ENCODE data around the gene VRK1.

DNA sequence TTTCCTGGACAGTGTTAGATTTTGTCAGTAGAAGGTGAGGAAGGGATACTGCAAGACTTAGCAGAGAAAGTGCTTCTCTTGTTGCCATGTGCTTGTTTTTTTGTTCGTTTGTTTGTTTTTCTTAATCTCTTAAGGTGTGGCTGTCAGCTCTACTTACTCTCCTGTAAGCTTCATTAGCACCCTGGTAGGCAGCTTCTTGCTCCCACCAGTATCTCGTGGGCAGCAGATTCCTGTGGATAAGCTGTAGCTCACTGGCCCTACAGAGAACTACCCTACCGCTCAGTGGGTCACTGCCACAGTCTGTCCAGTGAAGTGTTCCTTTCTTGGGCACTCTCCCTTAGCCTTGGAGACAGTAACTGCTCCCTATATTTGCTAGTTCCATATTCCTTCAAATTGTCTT is 30.1 kb downstream of the VRK1 start:
- TF ChIP-seq ZNF8 (CRISPR knock-in tag; IDR thresholded peaks at IDR 0.05) (no peak), ISL1 (CRISPR knock-in tag; IDR thresholded peaks at IDR 0.05) (no peak)
- TF ChIP-seq, protein P1, sequence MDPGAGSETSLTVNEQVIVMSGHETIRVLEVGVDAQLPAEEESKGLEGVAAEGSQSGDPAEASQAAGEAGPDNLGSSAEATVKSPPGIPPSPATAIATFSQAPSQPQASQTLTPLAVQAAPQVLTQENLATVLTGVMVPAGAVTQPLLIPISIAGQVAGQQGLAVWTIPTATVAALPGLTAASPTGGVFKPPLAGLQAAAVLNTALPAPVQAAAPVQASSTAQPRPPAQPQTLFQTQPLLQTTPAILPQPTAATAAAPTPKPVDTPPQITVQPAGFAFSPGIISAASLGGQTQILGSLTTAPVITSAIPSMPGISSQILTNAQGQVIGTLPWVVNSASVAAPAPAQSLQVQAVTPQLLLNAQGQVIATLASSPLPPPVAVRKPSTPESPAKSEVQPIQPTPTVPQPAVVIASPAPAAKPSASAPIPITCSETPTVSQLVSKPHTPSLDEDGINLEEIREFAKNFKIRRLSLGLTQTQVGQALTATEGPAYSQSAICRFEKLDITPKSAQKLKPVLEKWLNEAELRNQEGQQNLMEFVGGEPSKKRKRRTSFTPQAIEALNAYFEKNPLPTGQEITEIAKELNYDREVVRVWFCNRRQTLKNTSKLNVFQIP (CRISPR knock-in tag; IDR thresholded peaks at IDR 0.05; ENCODE audit: borderline replicate concordance, low read depth), result no peak

Measured in SK-N-SH treated with all-trans-retinoic acid at 6 μM for 48 hours (cell line).